H1 (cell line): Measurements from ENCODE around the gene ZNF593. TPM values are rescaled to one million over a fixed set of nuclear protein-coding genes. Genes with fewer than 3 reads are reported as not detected.

ENCODE experiments used
- BACH1 ChIP-seq: IDR thresholded peaks from 2 replicates; pipeline ENCODE4 v1.6.1; 2012; ENCODE audit warnings: low read length, improper control_type of control experiment
- CBX5 ChIP-seq: fragments of 300-800, 300-1000 bp; sonication (generic); IDR thresholded peaks from 2 replicates; pipeline ENCODE4 v1.7.1; 2016; ENCODE audit warnings: antibody characterized with exemption, low read length, low read depth
- CEBPB ChIP-seq: IDR thresholded peaks from 2 replicates; pipeline ENCODE4 v1.6.1; 2012; ENCODE audit warnings: low read depth, low read length
- CTBP2 ChIP-seq: IDR thresholded peaks from 2 replicates; pipeline ENCODE4 v1.7.0; 2011; ENCODE audit warnings: borderline replicate concordance, mild to moderate bottlenecking, moderate library complexity, mixed read lengths, low read length; ENCODE audit not compliant: insufficient read depth, insufficient read length
- FOSL1 ChIP-seq: IDR thresholded peaks from 2 replicates; pipeline ENCODE4 v1.6.1; 2011; ENCODE audit warnings: mild to moderate bottlenecking, low read depth, low read length, moderate library complexity; ENCODE audit not compliant: insufficient read depth
- KDM1A ChIP-seq: fragments of 200-600, 300-600 bp; sonication (generic); IDR thresholded peaks from 2 replicates; pipeline ENCODE4 v1.7.1; 2016; ENCODE audit warnings: mild to moderate bottlenecking, low read length, borderline replicate concordance
- KDM4A ChIP-seq: IDR thresholded peaks from one replicate; pipeline ENCODE4 v1.7.1; 2012; ENCODE audit warnings: low read depth, mild to moderate bottlenecking, moderate library complexity, low read length, inconsistent platforms; ENCODE audit not compliant: severe bottlenecking
- MAFK ChIP-seq: IDR thresholded peaks from 2 replicates; pipeline ENCODE4 v1.6.1; 2012; ENCODE audit warnings: low read depth, mild to moderate bottlenecking, improper control_type of control experiment, low read length
- NANOG ChIP-seq: IDR thresholded peaks from 2 replicates; pipeline ENCODE4 v1.6.1; 2011; ENCODE audit warnings: low read length, low read depth, mild to moderate bottlenecking, inconsistent platforms; ENCODE audit not compliant: insufficient read depth, poor library complexity, severe bottlenecking
- RBBP5 ChIP-seq: IDR thresholded peaks from 2 replicates; pipeline ENCODE4 v1.7.1; 2012; ENCODE audit warnings: low read depth, mild to moderate bottlenecking, inconsistent platforms, low read length, moderate library complexity, borderline replicate concordance
- RXRA ChIP-seq: IDR thresholded peaks from 2 replicates; pipeline ENCODE4 v1.6.1; 2011; ENCODE audit warnings: low read depth, mild to moderate bottlenecking, low read length, moderate library complexity; ENCODE audit not compliant: insufficient read depth
- SAP30 ChIP-seq: fragments of 300-600 bp; sonication (generic); IDR thresholded peaks from 2 replicates; pipeline ENCODE4 v1.7.1; 2012; ENCODE audit warnings: low read length, moderate library complexity, mild to moderate bottlenecking, inconsistent platforms; ENCODE audit not compliant: insufficient read depth, insufficient replicate concordance
- SIN3A ChIP-seq, 2 experiments: IDR thresholded peaks in 1 of 2; conservative IDR thresholded peaks in 1 of 2; 2 replicates each; pipeline ENCODE4 v1.6.1; 2011 to 2012; ENCODE audit warnings: low read length in 2 of 2, improper control_type of control experiment in 1 of 2, low read depth in 1 of 2, mild to moderate bottlenecking in 1 of 2
- TBP ChIP-seq: IDR thresholded peaks from 2 replicates; pipeline ENCODE4 v1.6.1; 2011; ENCODE audit warnings: low read depth, low read length, improper control_type of control experiment
- TCF12 ChIP-seq: IDR thresholded peaks from 2 replicates; pipeline ENCODE4 v1.6.1; 2011; ENCODE audit warnings: low read depth, mild to moderate bottlenecking, low read length
- YY1 ChIP-seq: IDR thresholded peaks from 2 replicates; pipeline ENCODE4 v1.6.1; 2011; ENCODE audit warnings: low read depth, mild to moderate bottlenecking, low read length
- polyA plus RNA-seq, 7 experiments: library from polyadenylated mRNA; depleted of rRNA in 3 of 7; stranded (reverse) in 5 of 7; unstranded in 2 of 7; fragments of >200 nt in 5 of 7; fragments of 200-250 nt in 2 of 7; gene quantifications; 1 replicate in 5 of 7; 2 replicates in 1 of 7; 4 replicates in 1 of 7; pipeline versions ENCODE4 v1.2.1 to v1.2.3, GENCODE V29; 2011 to 2013; ENCODE audit warnings: missing spikeins in 2 of 7, mixed read lengths in 2 of 7
- total RNA-seq: library from RNA; stranded (reverse); fragmentation: NEBNext Ultra II Directional; extraction: Animal tissue kit (Norgen Biotek cat#: 25700); gene quantifications from 2 replicates; pipeline ENCODE4 v1.2.1, GENCODE V29; 2021
- TF ChIP-seq, protein P1 (sequence below): IDR thresholded peaks from 2 replicates; pipeline ENCODE4 v1.6.1; 2012; ENCODE audit warnings: inconsistent platforms
- TF ChIP-seq, protein P2 (sequence below): IDR thresholded peaks from 2 replicates; pipeline ENCODE4 v1.6.1; 2012; ENCODE audit warnings: inconsistent platforms
- TF ChIP-seq, protein P3 (sequence below): IDR thresholded peaks from 2 replicates; pipeline ENCODE4 v1.6.1; 2012; ENCODE audit warnings: low read length, inconsistent platforms

ZNF593 gene
- total and polyA plus RNA-seq, 2 of the 8 experiments (the other 6 are each of a cell fraction or from before 2014, with no cell fraction given), result 38.2 to 68.0 TPM

DNA sequence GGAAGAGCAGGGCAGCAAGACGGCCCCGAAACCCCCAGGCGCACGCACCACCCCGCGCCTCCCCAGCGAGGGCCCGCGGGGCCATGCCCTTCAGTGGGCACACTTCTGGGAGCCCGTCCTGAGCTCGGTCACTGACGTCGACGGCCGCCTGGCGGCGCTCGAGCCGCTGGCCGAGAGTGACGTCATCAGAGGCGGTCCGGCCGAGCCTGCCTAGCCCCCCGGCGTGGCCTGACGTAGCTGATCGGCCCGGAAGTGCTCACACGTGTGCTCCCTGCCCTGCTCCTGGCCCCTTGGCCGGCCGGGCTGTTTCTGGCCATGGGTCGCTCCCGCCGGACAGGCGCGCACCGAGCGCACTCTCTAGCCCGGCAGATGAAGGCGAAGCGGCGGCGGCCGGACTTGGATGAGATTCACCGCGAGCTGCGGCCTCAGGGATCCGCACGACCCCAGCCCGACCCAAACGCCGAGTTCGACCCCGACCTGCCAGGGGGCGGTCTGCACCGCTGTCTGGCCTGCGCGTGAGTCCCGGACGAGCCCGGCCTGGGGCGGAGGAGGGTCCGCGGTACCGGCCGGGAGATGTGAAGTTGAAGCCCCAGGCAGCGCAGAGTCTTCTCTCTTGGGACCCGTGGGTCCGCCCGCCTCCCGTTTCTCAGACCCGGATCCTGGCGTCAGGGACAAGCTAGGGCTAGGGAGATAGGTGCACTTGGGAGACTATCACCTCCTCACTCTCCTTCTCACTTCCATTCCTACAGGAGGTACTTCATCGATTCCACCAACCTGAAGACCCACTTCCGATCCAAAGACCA is at the start of gene ZNF593 (continued):
- no peak for TF ChIP-seq TCF12
- TF ChIP-seq CEBPB, result 0 out of 2 replicates have a peak, but pooled peaks have one; percentile 3
- peak; percentile 66; the same call in 1 of the 2 replicates for TF ChIP-seq TBP
- TF ChIP-seq CTBP2, result no peak
- peak; percentile 39 for TF ChIP-seq BACH1
- no peak for TF ChIP-seq SAP30
- TF ChIP-seq, protein P1, sequence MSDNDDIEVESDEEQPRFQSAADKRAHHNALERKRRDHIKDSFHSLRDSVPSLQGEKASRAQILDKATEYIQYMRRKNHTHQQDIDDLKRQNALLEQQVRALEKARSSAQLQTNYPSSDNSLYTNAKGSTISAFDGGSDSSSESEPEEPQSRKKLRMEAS, result peak; percentile 97
- no peak for TF ChIP-seq CBX5
- TF ChIP-seq YY1, result no peak
- TF ChIP-seq KDM1A, result no peak
- peak; percentile 93 for TF ChIP-seq KDM4A
- peak; percentile 79 to 97; a peak in 3 of 4 replicates for TF ChIP-seq SIN3A (conservative IDR thresholded peaks at IDR 0.05 in 1 of 2, IDR thresholded peaks at IDR 0.05 in 1 of 2; ENCODE audit: low read depth in 1 of 2, low read length in 2 of 2)
- no peak for TF ChIP-seq MAFK
- TF ChIP-seq, protein P2, sequence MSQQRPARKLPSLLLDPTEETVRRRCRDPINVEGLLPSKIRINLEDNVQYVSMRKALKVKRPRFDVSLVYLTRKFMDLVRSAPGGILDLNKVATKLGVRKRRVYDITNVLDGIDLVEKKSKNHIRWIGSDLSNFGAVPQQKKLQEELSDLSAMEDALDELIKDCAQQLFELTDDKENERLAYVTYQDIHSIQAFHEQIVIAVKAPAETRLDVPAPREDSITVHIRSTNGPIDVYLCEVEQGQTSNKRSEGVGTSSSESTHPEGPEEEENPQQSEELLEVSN, result no peak; the same call in 1 of the 2 replicates
- peak; percentile 56 for TF ChIP-seq NANOG
- TF ChIP-seq RXRA, result no peak
- TF ChIP-seq FOSL1, result no peak
- TF ChIP-seq, protein P3, sequence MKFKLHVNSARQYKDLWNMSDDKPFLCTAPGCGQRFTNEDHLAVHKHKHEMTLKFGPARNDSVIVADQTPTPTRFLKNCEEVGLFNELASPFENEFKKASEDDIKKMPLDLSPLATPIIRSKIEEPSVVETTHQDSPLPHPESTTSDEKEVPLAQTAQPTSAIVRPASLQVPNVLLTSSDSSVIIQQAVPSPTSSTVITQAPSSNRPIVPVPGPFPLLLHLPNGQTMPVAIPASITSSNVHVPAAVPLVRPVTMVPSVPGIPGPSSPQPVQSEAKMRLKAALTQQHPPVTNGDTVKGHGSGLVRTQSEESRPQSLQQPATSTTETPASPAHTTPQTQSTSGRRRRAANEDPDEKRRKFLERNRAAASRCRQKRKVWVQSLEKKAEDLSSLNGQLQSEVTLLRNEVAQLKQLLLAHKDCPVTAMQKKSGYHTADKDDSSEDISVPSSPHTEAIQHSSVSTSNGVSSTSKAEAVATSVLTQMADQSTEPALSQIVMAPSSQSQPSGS, result peak; percentile 97
- TF ChIP-seq RBBP5, result peak; percentile 53; the same call in 1 of the 2 replicates
